Inflammatory macrophage (primary cell): ENCODE results near the gene LRRC75A.
"Not testable (repeated sequence)": the region's sequence is repeated elsewhere in the genome, so short reads cannot be mapped to it uniquely, and the experiment has no call there.

Experiments used
- DNase-seq, 2 donors: peaks; one replicate each; pipeline ENCODE4 v3.0.0-alpha.2; 2020 to 2022

Gene LRRC75A

DNA sequence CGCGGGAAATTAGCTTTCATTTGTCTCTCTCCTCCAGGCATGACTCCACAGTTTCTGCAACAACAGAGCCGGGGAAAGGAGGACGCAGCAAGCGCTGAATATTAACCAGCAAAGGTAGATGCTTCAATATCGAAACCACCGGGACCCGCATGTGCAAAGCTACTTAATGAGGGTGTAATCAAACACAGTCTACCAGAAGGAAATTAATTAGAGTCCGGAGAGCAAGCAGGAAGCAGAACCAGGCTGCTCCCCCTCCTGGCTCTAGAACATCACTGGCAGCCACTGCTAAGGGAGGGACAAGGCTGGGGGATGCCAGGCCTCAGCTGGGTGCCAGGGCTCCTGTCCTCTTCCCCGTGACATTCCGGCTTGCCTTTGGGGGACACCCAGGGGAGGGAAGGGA, 21.7 kb downstream of the LRRC75A start:
- no peak for DNase-seq

DNA sequence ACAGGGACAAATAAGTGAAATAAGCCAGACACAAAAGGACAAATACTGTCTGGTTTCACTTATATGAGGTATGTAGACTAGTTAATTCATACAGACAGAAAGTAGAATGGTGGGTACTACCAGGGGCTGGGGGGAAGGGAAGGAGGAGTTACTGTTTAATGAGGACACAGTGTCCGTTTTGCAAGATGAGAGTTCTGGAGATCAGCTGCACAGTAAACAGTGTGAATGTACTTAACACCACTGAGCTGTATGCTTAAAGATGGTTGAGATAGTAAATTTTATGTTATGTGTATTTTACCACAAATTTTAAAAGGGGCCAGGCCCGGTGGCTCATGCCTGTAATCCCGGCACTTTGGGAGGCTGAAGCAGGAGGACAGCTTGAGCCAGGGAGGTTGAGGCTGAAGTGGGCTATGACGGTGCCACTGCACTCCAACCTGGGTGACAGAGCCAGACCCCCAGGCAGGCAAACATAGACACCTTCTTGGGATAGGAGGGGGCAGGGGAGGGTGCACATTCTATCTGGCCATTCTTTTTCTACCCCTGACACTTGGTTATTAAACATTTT, 23.5 kb downstream of the LRRC75A start:
- DNase-seq = no peak

GRCh38 chr17:16467886-16468285, 24.1 kb downstream of the LRRC75A start:
- DNase-seq = no peak

DNA sequence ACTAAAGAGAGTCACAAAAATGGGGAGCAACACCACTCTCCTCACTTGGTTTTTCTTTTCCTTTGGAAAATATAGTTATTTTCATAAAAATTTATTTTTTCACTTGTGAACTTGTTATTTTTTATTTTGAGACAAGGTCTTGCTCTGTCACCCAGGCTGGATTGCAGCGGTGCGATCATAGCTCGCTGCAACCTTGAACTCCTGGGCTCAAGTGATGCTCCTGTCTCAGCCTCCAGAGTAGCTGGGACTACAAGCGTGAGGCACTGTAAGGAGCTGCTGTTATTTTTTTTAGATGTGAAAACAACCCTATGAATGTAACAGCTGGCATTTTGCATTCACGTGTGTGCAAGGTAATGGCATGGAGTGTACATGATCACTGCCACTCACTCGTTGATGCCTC, 24.9 kb downstream of the LRRC75A start:
- DNase-seq = no peak

GRCh38 chr17:16466407-16466806, 25.6 kb downstream of the LRRC75A start:
- no peak for DNase-seq

- no peak for DNase-seq
Measured at GRCh38 chr17:16465861-16466338, 26.1 kb downstream of the LRRC75A start.

- DNase-seq = no peak
Measured at GRCh38 chr17:16465052-16465312, 27.0 kb downstream of the LRRC75A start.

GRCh38 chr17:16464303-16465051, 27.5 kb downstream of the LRRC75A start:
- DNase-seq = no peak

DNA sequence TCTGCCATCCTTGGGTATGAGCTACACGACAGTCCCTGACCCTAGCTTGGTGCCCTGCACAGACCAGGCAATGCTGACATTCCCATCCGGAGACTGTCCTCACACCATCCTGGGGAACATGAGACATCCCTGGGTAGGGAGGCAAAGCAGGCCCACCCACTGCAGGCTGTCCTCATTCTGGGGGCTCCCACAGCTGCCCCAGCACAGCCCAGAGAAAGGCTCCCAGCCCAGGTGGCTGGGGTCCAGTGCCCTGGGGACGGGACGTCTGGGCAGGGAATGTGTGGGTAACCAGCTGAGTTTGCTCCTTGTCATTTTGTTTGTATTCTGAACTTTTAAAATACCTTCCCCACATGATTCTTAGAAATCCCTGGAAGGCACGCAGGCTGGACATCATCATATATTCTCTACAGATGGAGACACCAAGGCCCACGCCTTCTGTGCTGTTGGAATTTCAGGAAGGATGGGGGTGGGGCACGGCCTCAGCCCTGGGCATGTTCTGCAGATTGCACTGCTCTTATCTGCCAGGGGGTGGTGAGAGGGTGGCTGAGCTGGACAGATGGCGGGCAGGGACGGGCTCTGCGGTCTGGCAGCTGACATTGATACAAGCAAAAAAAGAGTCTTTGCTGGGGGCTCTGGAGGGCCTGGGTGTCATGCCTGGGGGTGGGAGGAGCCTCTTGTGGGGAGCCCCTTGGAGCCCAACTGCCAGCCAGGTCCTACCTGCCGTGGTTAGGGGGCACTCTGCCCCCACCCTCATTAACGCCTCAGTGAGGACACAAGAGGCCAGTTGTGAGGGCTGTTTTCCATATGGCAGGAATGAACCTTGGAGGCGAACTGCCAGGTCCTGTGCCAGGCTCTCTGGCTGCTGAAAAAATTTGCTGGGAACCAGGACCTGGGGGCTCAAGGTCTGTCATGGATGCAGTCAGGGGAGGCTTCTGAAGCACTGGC, 28.4 kb downstream of the LRRC75A start:
- no peak for DNase-seq

- DNase-seq = no peak
Measured at GRCh38 chr17:16462070-16462864, 29.7 kb downstream of the LRRC75A start.

DNA sequence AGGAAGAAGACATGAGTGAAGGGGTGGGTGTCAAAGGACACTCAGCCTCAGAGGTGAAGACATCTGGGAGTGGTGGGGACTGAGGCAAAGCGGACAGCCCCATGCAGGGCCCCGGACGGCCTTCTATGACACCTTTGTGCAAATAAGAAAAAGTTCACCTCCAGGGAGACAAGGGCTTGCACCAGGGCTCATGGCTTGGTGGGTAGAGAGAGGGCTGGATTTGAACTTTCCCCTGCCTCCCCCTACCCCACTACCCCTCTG, 30.5 kb downstream of the LRRC75A start:
- DNase-seq = no peak

GRCh38 chr17:16460796-16461605, 31.0 kb downstream of the LRRC75A start:
- no peak for DNase-seq

- no peak for DNase-seq
Measured at GRCh38 chr17:16459855-16460550, 32.0 kb downstream of the LRRC75A start.

- DNase-seq = no peak
Measured at GRCh38 chr17:16459271-16459670, 32.7 kb downstream of the LRRC75A start.

DNA sequence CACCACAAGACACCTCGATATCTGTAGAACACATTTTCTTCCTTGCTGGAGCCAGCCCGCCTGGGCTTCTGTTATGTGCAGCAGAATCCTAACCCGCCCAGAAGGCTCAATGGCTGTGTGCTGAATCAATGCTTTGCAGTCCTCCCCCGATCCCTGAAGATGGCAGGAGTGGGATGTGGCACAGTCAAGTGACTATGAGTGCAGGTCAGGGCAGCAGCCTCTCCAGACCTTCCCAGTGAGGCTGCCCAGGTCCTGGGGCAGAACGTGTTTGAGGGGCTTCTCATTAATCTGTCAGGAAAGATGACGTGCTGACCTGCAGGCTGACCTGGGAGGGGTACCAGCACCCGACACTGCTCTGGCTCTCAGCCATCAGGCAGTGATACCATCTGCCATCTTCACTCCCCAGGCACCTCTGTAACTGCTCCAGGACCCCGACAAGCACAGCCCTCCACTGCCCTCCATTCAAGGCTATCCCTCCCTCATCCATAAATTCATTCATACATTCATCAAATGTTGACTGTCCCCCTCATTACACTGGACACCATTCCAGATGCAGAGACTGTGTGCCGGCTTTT, 35.2 kb downstream of the LRRC75A start:
- DNase-seq = peak in 1 of 2 donors; percentile 11

DNA sequence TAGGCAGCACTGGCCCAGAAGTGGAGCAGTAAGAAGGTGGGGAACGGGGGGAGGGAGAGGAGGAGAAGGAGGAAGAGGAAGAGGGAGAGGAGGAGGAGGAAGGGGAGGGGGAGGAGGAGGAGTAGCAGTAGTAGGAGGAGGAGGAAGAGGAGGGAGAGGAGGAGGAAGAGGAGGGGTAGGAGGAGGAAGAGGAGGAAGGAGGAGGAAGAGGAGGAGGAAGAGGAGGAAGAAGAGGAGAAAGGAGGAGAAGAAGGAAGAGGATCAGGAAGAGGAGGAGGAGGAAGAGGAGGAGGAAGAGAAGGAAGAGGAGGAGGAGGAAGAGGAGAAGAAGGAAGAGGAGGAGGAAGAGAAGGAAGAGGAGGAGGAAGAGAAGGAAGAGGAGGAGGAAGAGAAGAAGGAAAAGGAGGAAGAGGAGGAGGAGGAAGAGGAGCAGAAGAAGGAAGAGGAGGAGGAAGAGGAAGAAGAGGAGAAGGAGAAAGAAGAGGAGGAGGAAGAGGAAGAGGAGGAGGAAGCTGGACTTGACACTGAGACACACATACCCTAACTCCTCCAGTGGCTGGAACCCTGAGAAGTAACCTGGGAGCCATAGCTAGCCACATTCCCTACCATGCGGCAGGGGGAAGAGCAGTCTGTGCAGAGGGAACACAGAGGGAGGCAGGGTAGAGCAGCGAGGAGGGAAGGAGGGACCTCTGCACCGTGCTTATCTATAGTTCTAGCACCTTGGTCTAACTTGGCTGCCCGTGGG, 35.8 kb downstream of the LRRC75A start:
- no peak for DNase-seq

GRCh38 chr17:16453493-16453851, 38.5 kb downstream of the LRRC75A start:
- no peak for DNase-seq

- not testable (repeated sequence) for DNase-seq
Measured at GRCh38 chr17:16452268-16452667, 39.7 kb downstream of the LRRC75A start.

DNA sequence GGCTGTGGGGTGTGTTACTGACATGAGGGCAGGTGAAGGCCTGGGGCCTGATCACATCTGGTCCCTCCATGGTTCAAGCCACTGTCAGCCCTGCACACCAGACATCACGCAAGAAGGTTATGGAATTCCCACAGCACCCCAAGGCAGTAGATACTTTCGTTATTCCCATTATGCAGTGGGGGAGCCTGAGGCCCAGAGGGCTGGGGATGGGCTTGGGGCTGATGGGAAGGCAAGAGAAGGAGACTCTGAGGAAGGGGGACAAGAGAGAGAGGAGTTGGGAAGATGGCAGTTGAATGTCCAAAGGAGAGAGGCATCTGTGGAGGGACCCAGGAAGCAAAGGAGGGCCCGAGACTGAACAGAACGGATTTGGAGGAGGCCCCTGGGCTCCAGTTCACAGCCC, 42.0 kb downstream of the LRRC75A start:
- DNase-seq = no peak

DNA sequence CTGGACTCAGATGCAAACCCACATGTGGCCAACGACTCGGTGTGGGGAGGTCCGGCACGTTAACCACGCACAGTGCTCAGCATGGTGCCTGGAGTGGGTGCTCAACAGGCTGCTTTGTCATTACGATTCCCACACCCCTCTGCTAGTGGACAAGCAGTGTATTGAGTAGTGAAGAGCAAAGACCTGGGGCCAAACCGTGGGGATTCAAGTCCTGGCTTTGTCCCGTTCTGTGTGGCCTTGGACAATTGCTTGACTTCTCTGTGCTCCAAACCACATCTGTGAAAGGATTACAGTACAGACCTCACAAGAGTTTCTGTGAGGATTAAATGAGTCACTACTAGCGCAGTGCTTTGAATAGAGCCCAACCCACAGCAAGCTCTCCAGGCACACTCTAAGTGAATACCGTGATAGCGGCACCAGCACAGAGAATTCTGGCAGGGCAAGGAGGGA, 42.8 kb downstream of the LRRC75A start:
- no peak for DNase-seq
